ENCODE results near the gene PMCH. TPM values are rescaled to one million over a fixed set of nuclear protein-coding genes. Genes with fewer than 3 reads are reported as not detected.

Gene PMCH
- total and polyA plus RNA-seq, 2 donors (not counting 3 experiments of a cell fraction or from before 2014, with no cell fraction given): 0.19 to 1.1 TPM

GRCh38 chr12:102234599-102234998 is 37.0 kb upstream of the PMCH start:
- Histone ChIP-seq H3K36me3 (ENCODE audit: control insufficient read depth in 2 of 2, extremely low read depth in 1 of 2, insufficient read depth in 2 of 2, low read length in 2 of 2) (no peaks in the 10 kb centered on the region), H3K4me3 (replicated peaks in 1 of 3; ENCODE audit: insufficient read depth in 1 of 3, low read depth in 1 of 3, low read length in 3 of 3) (no peak overlapping the region), H3K27ac (ENCODE audit: insufficient read depth, low read depth, low read length) (no peak overlapping the region), H3K4me1 (ENCODE audit: control insufficient read depth, extremely low read depth, insufficient read depth, low read length) (no peaks in the 10 kb centered on the region), H4K20me1 (replicated peaks; ENCODE audit: control insufficient read depth, extremely low read depth, insufficient read depth, low read length) (no peaks in the 10 kb centered on the region), H3K9ac (replicated peaks; ENCODE audit: extremely low read depth, insufficient read depth, low read length) (no peak overlapping the region), H3K4me2 (ENCODE audit: insufficient read depth, low read length) (no peak overlapping the region), H3K79me2 (ENCODE audit: control insufficient read depth, insufficient read depth, low read length) (no peaks in the 10 kb centered on the region), H3K9me1 (replicated peaks; ENCODE audit: control insufficient read depth, extremely low read depth, insufficient read depth, low read length) (no peaks in the 10 kb centered on the region), H3K9me3 (replicated peaks; ENCODE audit: control insufficient read depth, insufficient read depth, low read length) (no peaks in the 10 kb centered on the region), H2AFZ (ENCODE audit: low read depth, low read length) (no peak overlapping the region), H3K27me3 (ENCODE audit: control insufficient read depth in 2 of 2, insufficient read depth in 2 of 2, low read length in 2 of 2) (peaks cover 0 to 3% of the 10 kb centered on the region in 2 experiments)
- DNase-seq (ENCODE audit: low read depth, low spot score) (no peak), FAIRE-seq (no peak)
- intact Hi-C loops (cut with micrococcal nuclease) (no loop called here), dilution Hi-C loops (cut with MboI; ENCODE audit: extremely low pct_ligation_motif_present, low sequenced_read_pairs) (no loop called here)
- CTCF ChIA-PET: no interaction called here
- POLR2A ChIA-PET: no interaction called here
- no TSS peak for BruUV-seq (replicated peaks)
- TF ChIP-seq POLR2AphosphoS5 (IDR thresholded peaks at IDR 0.05; ENCODE audit: insufficient read depth, low read depth, low read length) (no peak), CTCF (IDR thresholded peaks at IDR 0.05; ENCODE audit: extremely low read depth in 1 of 2, insufficient read depth in 1 of 2, low read depth in 1 of 2, low read length in 2 of 2) (no peak), MAX (IDR thresholded peaks at IDR 0.05; ENCODE audit: insufficient read depth, insufficient read length) (no peak), MYC (IDR thresholded peaks at IDR 0.05; ENCODE audit: low read depth, low read length) (no peak), POLR2A (IDR thresholded peaks at IDR 0.05; ENCODE audit: low read depth, low read length) (no peak), GATA2 (IDR thresholded peaks at IDR 0.05; ENCODE audit: insufficient read depth, insufficient read length, low read depth, low read length) (no peak), FOS (IDR thresholded peaks at IDR 0.05; ENCODE audit: borderline replicate concordance, insufficient read depth, low read length) (no peak), JUN (IDR thresholded peaks at IDR 0.05; ENCODE audit: borderline replicate concordance, insufficient read depth, insufficient read length, low read depth) (no peak)
